Inferior parietal cortex (tissue), 1 donor: ENCODE data around the gene RPS6KA5.
A peak's percentile ranks its signal among the peaks of the same experiment; 100 is the strongest.
"Not testable (repeated sequence)": the region's sequence is repeated elsewhere in the genome, so short reads cannot be mapped to it uniquely, and the experiment has no call there.

Experiments used
- DNase-seq: peaks from one replicate; pipeline ENCODE4 v3.0.0-alpha.2; 2016; ENCODE audit errors: extremely low spot score

Gene RPS6KA5

DNA sequence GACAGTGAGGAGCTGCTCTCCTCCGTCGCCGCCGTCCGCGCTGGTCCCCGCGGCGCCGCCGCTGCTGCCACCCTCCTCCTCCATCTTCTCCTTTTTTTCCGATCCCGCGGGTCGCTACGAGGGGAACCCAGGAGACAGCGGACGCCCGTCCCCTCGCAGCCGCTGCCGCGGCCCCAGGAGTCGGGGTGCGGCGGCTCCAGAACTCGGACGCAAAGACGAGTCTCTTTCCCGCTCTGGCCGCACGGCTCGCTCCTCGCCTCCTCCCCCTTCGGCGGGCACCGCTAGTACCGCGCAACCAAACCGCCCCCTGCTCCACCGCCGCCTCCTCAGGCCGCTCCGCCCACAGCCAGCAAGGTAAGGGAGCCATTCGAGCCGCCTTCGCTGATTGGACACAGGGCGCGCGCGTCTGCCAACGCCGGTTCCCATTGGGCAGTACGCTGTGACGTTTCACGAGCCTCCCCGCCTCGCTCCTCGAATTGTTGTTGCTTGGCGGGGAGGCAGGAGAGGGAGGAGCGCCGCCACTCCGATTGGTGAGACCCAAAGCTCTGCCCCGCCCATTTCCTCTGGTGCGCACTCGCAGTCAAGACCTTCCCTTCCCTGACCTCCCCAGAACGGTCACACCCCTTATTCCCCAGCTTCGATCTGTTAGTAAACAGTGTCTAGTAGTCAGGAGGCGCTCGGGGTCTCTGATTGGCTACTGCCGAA is at the start of gene RPS6KA5:
Gene RPS6KA5 (minus strand): TSS at position 291 of the 705 bp plus-strand sequence. CDS start 207 bp downstream, at position 84.
- DNase-seq, result peak; percentile 99

DNA sequence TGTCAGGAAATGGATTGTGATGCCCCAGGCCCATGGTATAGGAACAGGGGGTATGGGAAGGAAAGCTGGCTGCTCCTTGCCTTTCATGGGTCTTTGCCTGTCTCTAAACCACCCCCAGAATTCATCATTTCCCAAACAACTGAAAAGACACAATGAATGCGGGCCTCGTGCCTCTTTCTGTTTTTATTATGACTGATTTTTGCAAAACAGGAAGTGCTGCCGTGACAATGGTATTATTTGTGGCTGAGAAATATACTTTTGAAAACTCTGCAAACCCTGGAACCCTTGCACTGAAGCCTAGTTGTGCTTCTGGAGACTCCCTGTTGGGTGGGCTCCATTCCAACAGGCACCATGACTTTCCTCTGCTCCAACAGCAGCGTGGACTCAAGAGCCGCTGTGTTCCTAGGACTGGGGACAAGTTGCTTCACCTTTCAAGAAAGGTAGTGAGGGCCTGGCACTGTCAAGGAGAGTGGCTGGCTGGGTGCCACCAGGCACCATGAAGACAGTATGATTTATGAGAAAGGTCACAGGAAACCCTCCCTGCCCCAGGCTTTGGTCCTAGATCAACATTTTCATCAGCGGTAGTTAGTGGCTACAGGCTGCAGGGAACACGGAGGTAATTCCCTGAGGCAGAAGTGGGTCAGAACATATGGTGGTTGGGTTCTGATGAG is 48.6 kb upstream of the RPS6KA5 start:
- DNase-seq, result no peak

DNA sequence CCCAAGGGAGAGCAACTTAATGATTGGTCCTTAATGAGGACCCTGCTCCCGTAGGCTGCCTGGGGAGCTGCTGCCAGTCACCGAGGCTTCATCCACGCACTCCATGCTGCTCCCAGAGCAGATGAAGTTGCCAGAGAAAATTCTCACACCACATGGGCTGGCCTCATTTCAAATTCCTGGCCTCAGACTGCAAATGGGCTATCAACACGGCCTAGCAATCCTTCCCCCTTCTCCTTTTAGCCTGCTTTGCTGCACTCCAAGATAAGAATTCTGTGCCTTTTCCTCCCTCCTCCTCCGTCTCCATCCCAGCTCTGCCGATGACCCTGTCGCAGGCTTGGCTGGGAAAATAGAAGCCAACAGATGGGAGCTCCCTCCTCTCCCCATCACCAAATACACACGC is 42.7 kb upstream of the RPS6KA5 start:
- DNase-seq, result no peak

DNA sequence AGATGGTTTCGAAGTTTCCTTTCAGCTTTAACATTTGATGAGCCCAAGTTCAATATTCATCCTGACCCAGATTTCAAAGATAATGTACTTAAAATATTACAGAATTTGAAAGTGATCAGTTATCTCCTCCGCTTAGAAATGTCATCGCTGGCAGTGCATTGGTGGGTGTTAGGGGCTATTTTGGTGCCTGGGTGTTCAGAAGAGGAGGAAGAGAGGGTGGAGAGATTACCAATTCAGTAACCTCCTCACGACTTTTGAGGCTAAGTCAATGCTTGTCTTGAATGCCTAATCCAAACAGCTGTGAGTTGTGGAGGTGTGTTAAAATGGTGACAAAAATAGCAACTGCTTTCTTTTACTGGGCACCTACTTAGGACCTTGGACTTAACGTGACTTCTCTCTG is 39.7 kb upstream of the RPS6KA5 start:
- no peak for DNase-seq

DNA sequence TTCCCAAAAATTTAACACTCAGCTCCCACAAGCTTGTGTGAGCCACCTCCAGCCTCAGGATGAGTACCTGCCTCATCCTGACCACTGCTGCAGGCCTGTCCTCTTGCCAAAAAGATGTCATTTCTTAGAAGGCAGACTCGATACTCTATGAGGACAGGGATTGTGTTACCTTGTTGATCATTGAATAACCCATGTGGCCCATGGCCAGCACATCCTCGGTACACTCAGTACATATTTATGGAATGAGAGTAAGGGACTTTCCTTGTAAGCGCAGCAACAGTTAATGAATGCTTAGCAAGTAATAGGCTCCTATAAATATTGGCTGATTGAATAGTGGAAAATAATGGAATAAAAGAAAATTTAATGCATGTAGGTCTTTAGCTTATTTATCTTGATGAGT is 38.1 kb upstream of the RPS6KA5 start:
- no peak for DNase-seq

DNA sequence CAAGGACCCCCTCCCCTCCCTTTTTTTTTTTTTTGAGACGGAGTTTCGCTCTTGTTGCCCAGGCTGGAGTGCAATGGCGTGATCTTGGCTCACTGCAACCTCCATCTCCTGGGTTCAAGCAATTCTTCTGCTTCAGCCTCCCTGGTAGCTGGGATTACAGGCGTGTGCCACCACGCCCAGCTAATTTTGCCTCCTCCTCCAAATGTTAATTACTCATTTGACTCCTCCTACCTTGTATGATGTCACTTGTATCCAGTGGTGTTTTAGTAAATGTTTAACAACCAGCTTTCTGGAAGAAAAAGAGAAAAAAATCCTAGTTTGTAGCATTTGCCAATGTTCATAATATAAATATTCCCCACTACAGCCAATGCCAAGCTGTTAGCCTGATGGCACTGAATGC is 37.2 kb upstream of the RPS6KA5 start:
- DNase-seq, result not testable (repeated sequence)

DNA sequence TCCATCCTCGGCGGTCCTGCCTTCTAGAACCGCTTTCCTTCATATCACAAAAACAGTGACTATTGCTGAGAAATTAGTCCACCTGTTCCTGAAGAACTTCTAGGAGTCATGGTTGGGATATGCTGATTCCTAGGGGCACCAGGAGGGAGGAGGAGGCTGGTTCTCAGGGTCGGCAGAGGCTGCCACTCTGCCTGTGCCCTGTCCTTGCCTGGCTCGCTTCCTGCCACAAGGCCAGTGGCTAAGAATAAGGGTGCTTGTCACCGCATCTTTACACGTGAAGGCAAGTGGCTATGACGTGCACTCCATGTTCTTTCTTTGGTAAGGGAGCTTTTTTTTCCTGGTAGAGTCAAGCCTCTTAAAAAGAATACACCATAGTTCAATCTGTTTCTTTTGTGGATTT is 34.7 kb upstream of the RPS6KA5 start:
- DNase-seq, result no peak

DNA sequence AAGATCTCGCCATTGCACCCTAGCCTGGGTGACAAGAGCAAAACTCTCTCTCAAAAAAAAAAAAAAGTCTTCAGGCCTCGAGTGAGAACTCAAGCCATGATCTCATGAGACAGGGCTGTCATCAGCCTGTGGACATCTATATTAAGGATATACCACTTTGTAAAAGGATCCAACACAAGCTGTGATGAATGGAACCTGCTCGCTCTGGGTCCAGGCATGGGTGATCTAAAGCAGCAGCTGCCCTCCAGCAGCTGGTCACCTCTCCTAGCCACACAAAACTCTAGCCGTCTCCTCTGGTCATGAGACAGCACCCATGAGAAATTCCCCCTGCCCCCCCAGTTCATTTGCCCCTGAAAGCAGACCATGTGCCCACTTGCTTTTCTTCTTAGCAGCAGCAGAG is 34.3 kb upstream of the RPS6KA5 start:
- no peak for DNase-seq

DNA sequence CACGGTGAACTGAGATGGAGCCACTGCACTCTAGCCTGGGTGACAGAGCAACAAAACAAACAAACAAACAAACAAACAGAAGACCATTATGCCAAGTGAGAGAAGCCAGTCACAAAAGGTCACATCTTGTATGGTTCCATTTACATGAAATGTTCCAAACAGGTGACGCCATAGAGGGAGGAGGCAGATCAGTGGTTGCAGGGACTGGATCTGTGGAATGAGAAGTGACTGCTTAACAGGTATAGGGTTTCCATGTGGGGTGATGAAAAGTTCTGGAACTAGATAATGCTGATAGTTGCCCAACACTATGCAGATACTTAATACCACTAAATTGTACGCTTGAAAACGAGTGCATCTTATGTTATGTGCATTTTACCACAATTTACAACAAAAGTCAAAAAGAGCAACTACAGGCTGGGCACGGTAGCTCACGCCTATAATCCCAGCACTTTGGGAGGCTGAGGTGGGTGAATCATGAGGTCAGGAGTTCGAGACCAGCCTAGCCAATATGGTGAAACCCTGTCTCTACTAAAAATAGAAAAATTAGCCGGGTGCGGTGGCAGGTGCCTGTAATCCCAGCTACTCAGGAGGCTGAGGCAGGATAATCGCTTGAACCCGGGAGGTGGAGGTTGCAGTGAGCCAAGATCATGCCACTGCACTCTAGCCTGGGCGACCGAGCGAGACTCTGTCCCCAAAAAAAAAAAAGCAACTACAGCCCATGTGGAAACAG is 33.5 kb upstream of the RPS6KA5 start:
- not testable (repeated sequence) for DNase-seq

DNA sequence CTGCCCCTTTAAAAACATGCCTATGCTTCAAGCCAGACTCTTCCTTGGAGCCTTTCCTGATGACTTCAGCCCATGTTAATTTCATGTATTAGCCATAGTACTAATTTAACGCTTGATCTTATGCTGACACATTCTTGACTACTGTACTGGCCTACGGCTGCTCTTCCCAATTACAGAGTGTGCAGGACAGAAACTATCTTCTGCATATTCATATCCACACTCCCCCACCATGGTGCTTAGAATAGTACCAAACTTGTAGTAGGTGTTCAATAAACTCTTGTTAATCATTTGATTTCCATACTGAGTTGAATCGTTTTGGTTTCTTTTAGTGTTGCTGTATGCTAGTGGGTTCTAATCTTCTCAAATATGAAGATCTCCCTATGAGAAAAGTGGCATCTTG is 31.6 kb upstream of the RPS6KA5 start:
- no peak for DNase-seq

DNA sequence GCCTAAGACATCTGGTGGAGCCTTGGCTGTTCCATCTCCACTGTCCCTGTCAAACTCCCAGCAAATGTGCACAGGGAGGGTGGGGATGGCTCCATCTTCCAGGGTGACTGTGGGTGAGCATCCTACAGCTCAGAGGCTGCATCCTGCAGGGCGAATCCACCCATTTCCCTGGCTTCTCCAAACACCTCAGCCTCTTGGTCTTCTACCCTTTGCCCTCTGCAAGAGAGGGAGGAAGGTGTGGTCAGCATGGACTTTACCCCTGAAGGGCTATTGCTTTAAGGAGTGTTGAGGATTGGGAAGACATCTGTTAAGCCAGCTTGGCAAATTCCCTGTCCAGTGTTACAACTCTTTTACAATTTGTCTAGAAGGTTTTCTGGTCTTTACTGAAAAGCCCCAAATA is 30.3 kb upstream of the RPS6KA5 start:
- DNase-seq, result no peak

DNA sequence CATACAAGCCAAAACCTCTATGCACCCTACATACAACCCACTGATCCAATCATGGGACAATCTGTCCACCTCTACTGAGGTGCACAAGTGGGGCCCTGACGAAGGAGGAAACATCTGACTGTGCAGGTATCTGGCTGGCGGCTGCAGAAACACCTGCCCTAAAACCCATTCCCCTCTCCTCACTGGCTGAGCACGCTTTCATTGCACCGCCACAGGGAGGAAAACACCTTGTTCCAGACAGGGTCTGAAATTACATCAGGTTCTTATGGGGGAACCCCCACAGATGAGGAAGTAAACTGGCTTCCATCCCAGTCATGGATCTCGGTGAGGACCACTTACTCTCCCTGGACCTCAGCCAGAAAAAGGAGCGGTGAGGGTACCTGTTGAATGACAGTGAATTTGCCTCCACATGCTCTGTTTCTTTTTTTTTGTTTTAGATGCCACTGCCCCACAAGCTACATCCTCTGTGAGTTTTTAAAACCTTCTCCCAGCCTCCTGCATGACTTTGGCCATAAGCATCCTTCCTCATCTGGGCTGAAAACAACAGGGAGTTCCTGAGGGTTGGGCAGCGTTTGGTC is 29.6 kb upstream of the RPS6KA5 start:
- no peak for DNase-seq

DNA sequence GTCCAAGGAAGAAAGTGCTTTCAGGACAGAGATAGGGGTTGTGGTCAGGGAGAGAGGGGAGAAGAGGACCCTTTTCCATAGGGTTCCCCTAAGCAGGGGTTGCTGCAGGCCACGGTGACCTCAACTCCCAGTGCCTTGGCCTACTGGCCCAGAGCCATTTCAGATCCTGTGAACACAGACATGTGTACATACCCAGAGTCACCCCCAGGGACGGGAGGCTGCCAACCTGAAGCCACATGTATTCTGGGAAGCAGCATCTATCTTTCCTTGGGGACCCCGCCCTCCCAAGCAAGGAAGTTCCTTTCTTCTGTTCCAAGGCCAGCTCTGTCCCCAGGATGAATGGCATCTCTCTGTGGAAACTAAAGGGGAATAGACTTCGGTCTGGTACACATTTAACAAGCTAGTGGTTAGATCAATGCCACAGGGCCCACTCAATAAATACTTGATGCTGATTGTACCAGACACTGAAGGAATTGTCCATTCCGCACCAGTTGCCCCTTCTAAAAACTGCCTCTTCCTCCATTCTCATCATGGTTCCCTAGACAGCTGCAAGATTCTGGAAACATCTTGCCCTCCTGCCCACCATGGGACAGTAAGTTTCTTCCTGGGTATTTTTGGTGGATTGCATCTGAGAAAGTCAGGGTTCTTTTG is 28.3 kb upstream of the RPS6KA5 start:
- DNase-seq, result no peak

DNA sequence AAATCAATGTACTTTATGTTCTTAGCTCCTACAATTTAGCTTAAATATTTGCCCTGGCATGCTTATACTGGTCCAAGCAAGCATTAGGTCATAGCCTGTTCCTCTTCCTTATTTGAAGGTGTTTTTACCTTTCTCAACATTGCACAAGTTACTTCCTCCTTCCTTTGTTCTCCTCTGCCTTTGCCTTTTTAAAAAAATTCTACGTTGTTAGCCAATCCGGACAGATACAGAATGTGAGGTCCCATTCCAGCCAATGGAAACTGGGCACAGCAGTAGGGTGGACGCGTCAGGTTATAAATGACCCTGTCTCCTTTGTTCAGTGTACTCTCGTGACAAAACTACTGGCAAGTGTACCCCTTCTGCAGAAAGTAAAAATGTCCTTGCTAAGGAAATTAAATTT is 27.0 kb upstream of the RPS6KA5 start:
- DNase-seq, result not testable (repeated sequence)

DNA sequence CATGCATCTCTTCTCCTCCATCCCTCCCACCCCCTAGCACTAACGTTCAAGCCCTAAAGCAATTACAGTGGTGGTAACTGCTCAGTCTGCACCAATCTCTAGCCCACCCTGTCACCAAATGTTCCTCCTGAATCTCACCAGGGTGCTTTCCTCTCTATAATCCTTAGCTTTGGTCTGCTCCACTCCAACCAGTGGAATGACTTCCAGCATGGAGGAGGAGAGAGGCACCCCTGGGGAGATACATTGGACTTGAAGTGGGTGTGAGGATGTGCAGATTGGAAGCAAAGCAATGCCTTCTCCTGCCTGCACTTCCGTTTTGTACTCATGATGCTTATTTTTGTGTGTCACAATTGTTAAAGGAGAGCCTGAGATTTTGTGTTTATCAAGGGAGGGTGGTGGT is 24.1 kb upstream of the RPS6KA5 start:
- no peak for DNase-seq

DNA sequence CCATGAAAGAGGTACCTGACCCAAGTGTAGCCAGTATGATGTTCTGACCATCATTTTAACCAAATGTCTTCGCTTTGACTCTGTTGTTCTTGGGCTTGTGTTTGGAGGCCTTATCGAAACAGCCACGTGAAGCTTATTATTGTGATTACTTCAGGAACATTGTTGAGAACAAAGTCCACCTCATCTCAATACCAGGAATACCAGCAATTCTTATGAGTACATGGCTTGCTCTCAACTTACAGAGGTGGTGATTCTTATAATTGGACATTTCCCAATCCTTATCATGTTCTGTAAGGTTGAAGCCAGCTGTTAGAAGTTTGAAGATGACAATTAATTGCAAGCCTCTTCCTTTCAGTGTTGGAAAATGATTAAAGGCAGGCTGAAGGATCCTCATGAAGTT is 21.8 kb upstream of the RPS6KA5 start:
- no peak for DNase-seq

DNA sequence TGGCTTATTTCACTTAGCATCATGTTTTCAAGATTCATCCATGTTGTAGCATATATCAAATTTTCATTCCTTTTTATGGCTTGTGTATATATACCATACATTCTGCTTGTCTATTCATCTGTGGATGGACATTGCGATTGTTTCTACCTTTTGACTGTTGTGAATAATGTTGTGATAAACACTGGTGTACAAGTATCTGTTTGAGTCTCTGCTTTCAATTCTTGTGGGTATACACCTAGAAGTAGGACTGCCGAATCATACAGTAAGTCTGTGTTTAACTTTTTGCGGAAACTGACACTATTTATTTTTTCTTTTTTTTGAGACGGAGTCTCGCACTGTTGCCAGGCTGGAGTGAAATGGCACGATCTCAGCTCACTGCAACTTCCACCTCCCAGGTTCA is 19.6 kb upstream of the RPS6KA5 start:
- DNase-seq, result no peak

DNA sequence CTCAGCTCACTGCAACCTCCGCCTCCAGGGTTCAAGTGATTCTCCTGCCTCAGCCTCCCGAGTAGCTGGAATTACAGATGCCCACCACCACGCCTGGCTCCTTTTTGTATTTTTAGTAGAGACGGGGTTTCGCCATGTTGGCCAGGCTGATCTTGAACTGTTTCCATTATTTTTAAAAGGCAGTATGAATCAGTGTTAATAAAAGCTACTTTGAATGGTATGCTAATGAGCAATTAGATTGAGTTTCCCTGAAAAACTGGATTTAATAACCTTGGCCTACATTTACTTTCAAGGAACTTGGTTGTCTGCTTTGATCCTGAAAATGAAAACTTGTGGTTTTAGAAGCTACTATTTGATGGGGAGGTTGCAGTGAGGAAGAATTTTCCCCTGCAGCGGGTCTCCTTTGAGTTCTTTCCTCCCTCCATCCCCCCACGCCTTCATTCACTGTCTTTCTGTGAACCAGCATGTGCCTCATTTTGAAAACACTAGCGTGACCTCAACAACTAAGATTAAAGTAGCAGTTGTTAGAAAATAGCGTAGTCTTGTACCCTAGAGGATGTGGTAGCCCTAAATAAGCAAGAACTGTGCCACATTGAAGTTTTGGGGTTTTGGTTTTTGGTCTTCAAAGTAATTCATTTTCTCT is 17.8 kb upstream of the RPS6KA5 start:
- no peak for DNase-seq

DNA sequence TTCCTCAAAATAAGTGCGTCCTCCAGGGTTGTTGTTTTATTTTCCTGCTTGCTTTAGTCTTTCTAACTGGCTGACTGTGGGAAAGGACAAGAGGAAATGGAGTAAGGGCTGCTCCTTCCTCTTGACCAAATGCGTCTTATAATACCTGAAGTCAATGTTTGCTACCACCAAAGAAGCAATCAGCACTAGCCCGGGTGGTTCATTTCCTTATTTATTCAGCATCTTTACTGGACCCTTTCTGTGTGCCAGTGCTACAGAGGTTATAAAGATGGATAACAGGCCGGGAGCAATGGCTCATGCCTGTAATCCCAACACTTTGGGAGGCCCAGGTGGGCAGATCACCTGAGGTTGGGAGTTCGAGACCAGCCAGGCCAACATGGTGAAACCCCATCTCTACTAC is 15.1 kb upstream of the RPS6KA5 start:
- no peak for DNase-seq

DNA sequence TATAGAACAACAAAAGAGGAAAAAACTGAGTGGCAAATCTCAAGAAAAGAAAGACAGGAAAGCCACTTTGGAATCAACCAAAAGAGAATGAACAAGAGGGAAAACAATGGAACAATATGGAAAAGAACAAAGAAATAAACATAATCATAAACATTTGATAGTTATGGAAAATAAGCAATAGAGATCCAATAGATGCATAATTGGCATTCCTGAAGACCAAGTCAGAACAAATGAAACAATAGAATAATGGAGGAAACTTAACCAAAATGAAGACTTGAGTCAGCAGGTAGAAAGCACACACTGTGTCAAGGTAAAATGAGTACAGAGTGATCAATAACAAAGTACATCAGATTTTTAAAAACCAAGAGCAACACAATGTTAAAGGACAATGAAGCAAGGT is 10.1 kb upstream of the RPS6KA5 start:
- DNase-seq, result no peak

DNA sequence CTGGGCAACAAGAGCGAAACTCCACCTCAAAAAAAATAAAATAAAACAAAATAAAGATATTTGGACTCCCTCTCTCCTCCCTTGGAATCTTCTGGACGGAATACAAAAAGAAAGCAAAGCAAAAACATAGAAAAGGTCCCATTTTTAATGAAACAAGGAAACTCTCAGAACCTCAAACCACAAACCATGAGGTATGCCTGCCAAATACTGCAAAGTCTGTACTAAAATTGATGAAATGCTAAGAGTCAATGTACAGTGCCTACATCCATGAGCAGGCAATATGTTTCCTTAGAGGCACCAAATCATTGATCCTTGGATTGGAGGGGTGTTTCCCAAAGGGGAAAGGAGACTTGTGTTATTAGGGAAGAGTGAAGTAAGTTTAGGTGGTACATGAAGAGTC is 8.2 kb upstream of the RPS6KA5 start:
- no peak for DNase-seq

DNA sequence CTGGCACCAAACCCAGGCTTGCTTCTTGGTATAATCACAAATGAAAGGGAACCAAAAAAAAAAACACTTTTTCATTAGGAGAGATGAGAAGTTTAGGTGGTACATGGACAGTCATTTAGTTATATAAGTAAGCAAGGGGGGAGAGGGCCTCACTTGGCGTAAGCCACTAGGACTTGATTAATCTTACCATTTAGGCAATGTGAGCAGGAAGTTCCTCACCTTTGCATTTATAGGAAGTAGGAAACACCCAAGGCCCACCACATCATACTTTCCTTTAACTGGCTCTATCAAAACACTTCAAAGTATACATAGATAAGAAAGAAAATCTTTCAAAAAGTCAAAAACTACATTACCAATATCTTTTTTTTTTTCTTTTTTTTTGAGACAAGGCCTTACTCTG is 6.7 kb upstream of the RPS6KA5 start:
- no peak for DNase-seq
